Measurements from ENCODE around the gene BFAR.

BFAR gene

DNA sequence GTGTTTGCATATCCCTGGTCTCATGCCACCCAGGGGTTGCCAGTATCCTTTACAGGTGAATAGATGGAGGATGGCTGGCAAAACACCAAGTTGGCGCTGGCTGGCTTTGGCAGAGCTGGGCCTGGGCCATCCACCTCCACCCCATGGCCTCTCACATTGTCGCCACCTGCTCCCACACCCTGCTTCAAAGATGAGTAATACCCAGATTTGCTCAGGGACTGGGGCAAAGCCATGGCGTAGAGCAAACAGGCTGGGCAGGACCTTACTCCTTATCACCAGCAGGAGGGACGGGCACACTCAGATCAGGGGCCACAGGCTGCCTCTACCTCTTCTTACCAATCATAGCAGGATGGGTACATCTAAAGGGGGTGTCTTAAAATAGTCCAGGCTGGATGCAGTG lies 37.0 kb downstream of the BFAR start:
- no peaks in the 10 kb centered on the region for H3F3A ChIP-seq (ENCODE audit: insufficient read depth, low read length)
- H3K4me3 ChIP-seq (ENCODE audit: low read depth, low read length, poor library complexity, severe bottlenecking) = no peak overlapping the region
- H3K9me2 ChIP-seq (ENCODE audit: low read depth, low read length) = no peaks in the 10 kb centered on the region
- H3K9me3 ChIP-seq (ENCODE audit: low read length) = no peaks in the 10 kb centered on the region
- no peak overlapping the region for H2AFZ ChIP-seq (ENCODE audit: low read length)
- H4K20me1 ChIP-seq (ENCODE audit: insufficient read depth, low read length) = no peaks in the 10 kb centered on the region
- H3K27ac ChIP-seq (ENCODE audit: low read depth, low read length, poor library complexity, severe bottlenecking) = peak overlapping the region; percentile 7
- H3K4me2 ChIP-seq (ENCODE audit: low read length) = no peak overlapping the region
- H3K36me3 ChIP-seq (ENCODE audit: insufficient read depth, low read length) = peaks cover 44% of the 10 kb centered on the region
- no peaks in the 10 kb centered on the region for H3K27me3 ChIP-seq (ENCODE audit: insufficient read depth, low read length)
- peaks cover 28% of the 10 kb centered on the region for H3K4me1 ChIP-seq (ENCODE audit: insufficient read depth, low read length, severe bottlenecking)
- H3K9ac ChIP-seq (ENCODE audit: low read length) = no peak overlapping the region
- TF ChIP-seq, protein P1, sequence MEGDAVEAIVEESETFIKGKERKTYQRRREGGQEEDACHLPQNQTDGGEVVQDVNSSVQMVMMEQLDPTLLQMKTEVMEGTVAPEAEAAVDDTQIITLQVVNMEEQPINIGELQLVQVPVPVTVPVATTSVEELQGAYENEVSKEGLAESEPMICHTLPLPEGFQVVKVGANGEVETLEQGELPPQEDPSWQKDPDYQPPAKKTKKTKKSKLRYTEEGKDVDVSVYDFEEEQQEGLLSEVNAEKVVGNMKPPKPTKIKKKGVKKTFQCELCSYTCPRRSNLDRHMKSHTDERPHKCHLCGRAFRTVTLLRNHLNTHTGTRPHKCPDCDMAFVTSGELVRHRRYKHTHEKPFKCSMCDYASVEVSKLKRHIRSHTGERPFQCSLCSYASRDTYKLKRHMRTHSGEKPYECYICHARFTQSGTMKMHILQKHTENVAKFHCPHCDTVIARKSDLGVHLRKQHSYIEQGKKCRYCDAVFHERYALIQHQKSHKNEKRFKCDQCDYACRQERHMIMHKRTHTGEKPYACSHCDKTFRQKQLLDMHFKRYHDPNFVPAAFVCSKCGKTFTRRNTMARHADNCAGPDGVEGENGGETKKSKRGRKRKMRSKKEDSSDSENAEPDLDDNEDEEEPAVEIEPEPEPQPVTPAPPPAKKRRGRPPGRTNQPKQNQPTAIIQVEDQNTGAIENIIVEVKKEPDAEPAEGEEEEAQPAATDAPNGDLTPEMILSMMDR (IDR thresholded peaks at IDR 0.05; ENCODE audit: low read length) = no peak
- no peak for TF ChIP-seq EZH2 (IDR thresholded peaks at IDR 0.05; ENCODE audit: borderline replicate concordance, low read length)
- no peaks in the 10 kb centered on the region for H3K79me2 ChIP-seq (ENCODE audit: insufficient read depth, low read length)

DNA sequence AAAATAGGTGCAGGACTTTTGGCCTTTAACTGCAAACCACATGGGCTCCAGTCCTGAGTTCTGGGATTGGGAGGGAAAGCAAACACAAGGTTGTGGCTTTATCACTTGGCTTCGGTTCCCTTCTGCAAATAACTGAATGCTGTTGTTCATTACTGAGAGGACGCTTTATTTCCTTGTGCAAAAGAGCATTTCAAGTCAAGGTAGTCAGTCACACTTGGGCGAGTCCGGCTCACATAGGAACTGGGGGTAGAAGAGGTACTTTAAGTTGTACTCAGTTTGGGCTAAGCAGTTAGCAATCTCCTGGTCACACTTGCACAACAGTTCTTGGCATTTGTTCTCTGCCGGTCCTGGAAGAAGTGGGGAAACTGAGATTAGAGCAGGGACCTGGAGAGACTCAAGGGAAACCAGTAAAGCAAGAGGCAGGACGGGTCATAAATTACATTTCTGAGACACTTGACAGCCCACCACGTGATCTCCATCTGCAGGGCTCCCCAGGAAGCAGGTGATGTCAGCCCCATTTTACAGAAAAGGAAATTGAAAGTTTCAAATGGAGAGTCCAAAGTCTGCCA lies 39.7 kb downstream of the BFAR start:
- Histone ChIP-seq H3K9me2 (ENCODE audit: low read depth, low read length) (no peaks in the 10 kb centered on the region), H3K4me1 (ENCODE audit: insufficient read depth, low read length, severe bottlenecking) (peaks cover 23% of the 10 kb centered on the region), H3K36me3 (ENCODE audit: insufficient read depth, low read length) (peaks cover 18% of the 10 kb centered on the region), H3K4me2 (ENCODE audit: low read length) (peak overlapping the region; percentile 71), H3K27ac (ENCODE audit: low read depth, low read length, poor library complexity, severe bottlenecking) (peak overlapping the region; percentile 91), H3F3A (ENCODE audit: insufficient read depth, low read length) (no peaks in the 10 kb centered on the region), H3K9ac (ENCODE audit: low read length) (peak overlapping the region; percentile 38; the same call in 1 of the 2 replicates), H4K20me1 (ENCODE audit: insufficient read depth, low read length) (no peaks in the 10 kb centered on the region), H3K27me3 (ENCODE audit: insufficient read depth, low read length) (no peaks in the 10 kb centered on the region), H3K9me3 (ENCODE audit: low read length) (no peaks in the 10 kb centered on the region), H2AFZ (ENCODE audit: low read length) (peak overlapping the region; percentile 39; the same call in 1 of the 2 replicates), H3K79me2 (ENCODE audit: insufficient read depth, low read length) (no peaks in the 10 kb centered on the region), H3K4me3 (ENCODE audit: low read depth, low read length, poor library complexity, severe bottlenecking) (peak overlapping the region; percentile 39)
- TF ChIP-seq EZH2 (IDR thresholded peaks at IDR 0.05; ENCODE audit: borderline replicate concordance, low read length) = no peak
- TF ChIP-seq, protein P1 (IDR thresholded peaks at IDR 0.05; ENCODE audit: low read length) = no peak

DNA sequence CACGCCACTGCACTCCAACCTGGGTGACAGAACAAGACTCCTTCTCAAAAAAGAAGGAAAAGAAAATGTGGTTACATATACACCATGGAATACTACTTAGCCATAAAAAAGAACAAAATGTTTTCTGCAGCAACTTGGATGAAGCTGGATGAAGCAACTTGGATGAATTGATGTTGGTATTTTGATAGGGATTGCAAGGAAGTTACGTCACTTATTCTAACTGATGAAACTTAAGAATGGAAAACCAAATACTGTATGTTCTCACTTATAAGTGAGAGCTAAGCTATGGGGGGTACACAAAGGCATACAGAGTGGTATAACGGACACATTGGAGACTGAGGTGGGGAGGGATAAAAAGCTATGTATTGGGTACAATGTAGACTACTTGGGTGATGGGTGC lies 43.9 kb downstream of the BFAR start:
- Histone ChIP-seq H2AFZ (ENCODE audit: low read length) (no peak overlapping the region), H3K9ac (ENCODE audit: low read length) (no peak overlapping the region), H3K79me2 (ENCODE audit: insufficient read depth, low read length) (no peaks in the 10 kb centered on the region), H3F3A (ENCODE audit: insufficient read depth, low read length) (no peaks in the 10 kb centered on the region), H3K4me1 (ENCODE audit: insufficient read depth, low read length, severe bottlenecking) (peaks cover 14% of the 10 kb centered on the region), H3K4me2 (ENCODE audit: low read length) (no peak overlapping the region), H3K36me3 (ENCODE audit: insufficient read depth, low read length) (no peaks in the 10 kb centered on the region), H3K9me2 (ENCODE audit: low read depth, low read length) (no peaks in the 10 kb centered on the region), H3K27ac (ENCODE audit: low read depth, low read length, poor library complexity, severe bottlenecking) (no peak overlapping the region), H3K27me3 (ENCODE audit: insufficient read depth, low read length) (no peaks in the 10 kb centered on the region), H3K4me3 (ENCODE audit: low read depth, low read length, poor library complexity, severe bottlenecking) (no peak overlapping the region), H3K9me3 (ENCODE audit: low read length) (no peaks in the 10 kb centered on the region), H4K20me1 (ENCODE audit: insufficient read depth, low read length) (no peaks in the 10 kb centered on the region)
- TF ChIP-seq EZH2 (IDR thresholded peaks at IDR 0.05; ENCODE audit: borderline replicate concordance, low read length) = no peak
- TF ChIP-seq, protein P1 (IDR thresholded peaks at IDR 0.05; ENCODE audit: low read length) = no peak
